Stomach (tissue), 4 donors: Measurements from ENCODE around the gene KRTAP22-2.

Experiments
- POLR2A ChIP-seq, 4 donors: fragments of 450-650 bp; IDR thresholded peaks; one replicate each; pipeline ENCODE4 v1.6.1; 2016; ENCODE audit warnings: antibody characterized with exemption in 4 of 4, control low read depth in 2 of 4, mild to moderate bottlenecking in 1 of 4, moderate library complexity in 1 of 4
- POLR2AphosphoS5 ChIP-seq, 3 donors: sonication (generic); formaldehyde crosslinking; IDR thresholded peaks; one replicate each; pipeline ENCODE4 v1.6.1; 2016; ENCODE audit warnings: antibody characterized with exemption in 3 of 3
- TF ChIP-seq, protein P1 (sequence below), 7 experiments: fragments of 450-650 bp in 4 of 7; fragments of 200-600 bp in 3 of 7; sonication (generic) in 3 of 7; IDR thresholded peaks; one replicate each; pipeline ENCODE4 v1.5.1; 2016 to 2019; ENCODE audit warnings: antibody characterized with exemption in 7 of 7, control low read depth in 2 of 7, mild to moderate bottlenecking in 1 of 7

DNA sequence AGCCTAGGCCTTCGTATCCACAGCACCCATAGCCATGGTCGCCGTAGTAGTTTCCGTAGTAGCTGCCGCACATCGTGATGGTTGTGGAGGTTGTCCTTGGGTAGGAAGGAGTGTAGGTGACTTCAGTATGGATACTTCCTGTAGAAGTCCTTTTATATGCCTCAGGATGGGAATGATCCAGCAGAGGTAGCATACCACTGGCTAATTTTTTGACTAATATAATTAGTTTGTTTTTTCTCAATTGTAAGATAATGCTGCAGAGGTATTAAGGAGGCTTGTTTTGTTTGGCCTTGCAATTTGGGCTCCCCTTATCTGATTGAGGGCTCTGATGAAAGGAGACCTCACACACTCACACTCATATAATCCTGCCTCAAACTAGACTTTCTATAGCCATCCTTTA lies 8.6 kb upstream of the KRTAP22-2 start, which contains the start of gene KRTAP6-2:
- TF ChIP-seq, protein P1, sequence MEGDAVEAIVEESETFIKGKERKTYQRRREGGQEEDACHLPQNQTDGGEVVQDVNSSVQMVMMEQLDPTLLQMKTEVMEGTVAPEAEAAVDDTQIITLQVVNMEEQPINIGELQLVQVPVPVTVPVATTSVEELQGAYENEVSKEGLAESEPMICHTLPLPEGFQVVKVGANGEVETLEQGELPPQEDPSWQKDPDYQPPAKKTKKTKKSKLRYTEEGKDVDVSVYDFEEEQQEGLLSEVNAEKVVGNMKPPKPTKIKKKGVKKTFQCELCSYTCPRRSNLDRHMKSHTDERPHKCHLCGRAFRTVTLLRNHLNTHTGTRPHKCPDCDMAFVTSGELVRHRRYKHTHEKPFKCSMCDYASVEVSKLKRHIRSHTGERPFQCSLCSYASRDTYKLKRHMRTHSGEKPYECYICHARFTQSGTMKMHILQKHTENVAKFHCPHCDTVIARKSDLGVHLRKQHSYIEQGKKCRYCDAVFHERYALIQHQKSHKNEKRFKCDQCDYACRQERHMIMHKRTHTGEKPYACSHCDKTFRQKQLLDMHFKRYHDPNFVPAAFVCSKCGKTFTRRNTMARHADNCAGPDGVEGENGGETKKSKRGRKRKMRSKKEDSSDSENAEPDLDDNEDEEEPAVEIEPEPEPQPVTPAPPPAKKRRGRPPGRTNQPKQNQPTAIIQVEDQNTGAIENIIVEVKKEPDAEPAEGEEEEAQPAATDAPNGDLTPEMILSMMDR (IDR thresholded peaks at IDR 0.05) = no peak
- TF ChIP-seq POLR2AphosphoS5 (IDR thresholded peaks at IDR 0.05) (no peak), POLR2A (IDR thresholded peaks at IDR 0.05) (no peak)
